Non-pigmented ciliary epithelial cell (primary cell): ENCODE data around the gene PRXL2B.
"Not testable (repeated sequence)": the region's sequence is repeated elsewhere in the genome, so short reads cannot be mapped to it uniquely, and the experiment has no call there.

Source experiments
- DNase-seq: peaks from one replicate; pipeline ENCODE4 v3.0.0-alpha.2; 2010; ENCODE audit warnings: low read depth

The PRXL2B gene

GRCh38 chr1:2550309-2550861 is 36.2 kb upstream of the PRXL2B start:
- DNase-seq: not testable (repeated sequence)

GRCh38 chr1:2551544-2551943 is 35.0 kb upstream of the PRXL2B start:
- not testable (repeated sequence) for DNase-seq

DNA sequence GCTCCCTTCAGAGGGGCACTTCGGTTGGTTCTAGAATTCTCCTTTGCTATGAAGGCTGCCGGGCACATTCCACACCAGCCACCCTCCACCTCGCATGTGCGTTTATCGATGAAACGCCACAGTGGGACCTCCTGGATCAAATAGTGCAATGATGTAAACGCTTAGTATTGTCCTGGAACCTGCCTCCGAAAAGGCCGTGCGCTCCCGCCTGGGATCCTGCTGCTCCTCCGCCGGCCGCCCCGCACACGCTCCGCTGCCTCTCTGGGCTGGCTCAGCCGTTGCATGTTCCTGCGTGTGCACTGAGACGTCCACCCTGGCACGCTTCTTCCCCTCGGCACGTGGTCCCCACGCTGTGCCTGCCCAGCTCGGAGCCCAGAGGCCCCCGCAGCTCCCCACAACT is 34.4 kb upstream of the PRXL2B start:
- DNase-seq: no peak

DNA sequence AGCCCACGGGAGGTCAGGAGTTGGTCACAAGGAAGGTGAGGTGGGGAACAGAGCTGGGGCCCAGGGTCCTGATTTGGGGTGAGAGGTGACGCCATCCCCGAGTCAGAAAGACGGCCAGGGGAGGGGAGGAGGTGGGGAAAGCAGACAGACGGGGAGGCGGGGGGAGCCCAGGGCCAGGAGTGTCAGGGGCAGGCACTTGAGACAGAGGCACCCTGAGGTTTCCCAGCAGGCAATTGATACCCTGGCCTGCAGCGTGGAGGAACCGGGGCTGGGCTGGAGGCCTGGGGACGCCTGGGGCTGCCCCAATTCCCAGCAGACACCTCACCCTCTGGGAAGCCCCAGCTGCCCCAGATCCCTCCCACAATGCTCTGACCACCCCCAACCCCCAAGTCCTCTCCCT is 33.5 kb upstream of the PRXL2B start:
- not testable (repeated sequence) for DNase-seq

GRCh38 chr1:2553871-2554620 is 32.5 kb upstream of the PRXL2B start:
- DNase-seq: no peak

- DNase-seq: no peak
Measured at GRCh38 chr1:2554621-2555387, 31.8 kb upstream of the PRXL2B start.

DNA sequence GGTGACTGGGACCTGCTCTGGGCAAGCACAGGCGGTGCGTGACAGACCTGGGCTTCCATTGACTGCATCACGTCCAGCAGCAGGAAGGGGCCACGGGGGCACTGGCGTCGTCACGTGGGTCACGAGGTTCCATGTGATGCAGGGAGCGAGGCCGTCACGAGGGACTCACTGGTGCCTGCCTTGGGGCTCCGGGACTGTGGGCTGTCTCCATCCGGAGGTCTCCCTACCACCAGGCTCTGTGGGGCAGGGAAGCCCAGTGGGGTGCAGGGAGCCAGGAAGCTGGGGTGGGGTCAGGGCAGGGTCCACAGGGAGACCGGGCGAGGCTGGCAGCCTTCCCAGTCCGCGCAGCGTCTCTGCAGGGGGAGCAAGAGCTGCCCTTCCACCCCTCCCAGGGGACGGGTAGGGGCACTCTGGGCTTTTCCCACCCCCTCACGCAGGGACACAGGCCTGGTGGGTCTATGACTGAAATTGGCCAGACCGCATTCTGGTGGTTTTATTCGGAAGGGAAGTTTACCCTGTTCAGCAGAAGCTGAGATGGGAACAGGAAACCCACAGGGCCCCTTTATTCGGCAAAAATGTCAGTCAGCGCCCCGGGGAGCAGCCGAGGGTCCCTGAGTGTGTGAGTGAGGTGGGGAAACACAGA is 30.8 kb upstream of the PRXL2B start:
- DNase-seq: no peak

DNA sequence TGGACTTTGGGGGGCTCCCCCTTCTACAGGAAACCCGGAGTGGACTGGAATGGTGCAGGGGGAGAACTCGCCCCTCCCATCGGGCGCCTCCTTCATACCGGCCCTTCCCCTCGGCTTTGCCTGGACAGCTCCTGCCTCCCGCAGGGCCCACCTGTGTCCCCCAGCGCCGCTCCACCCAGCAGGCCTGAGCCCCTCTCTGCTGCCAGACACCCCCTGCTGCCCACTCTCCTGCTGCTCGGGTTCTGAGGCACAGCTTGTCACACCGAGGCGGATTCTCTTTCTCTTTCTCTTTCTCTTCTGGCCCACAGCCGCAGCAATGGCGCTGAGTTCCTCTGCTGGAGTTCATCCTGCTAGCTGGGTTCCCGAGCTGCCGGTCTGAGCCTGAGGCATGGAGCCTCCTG is 30.3 kb upstream of the PRXL2B start, which contains the start of gene TNFRSF14:
TSS of gene TNFRSF14 (plus strand) at position 95 of the 401 bp plus-strand sequence. CDS start at position 389, 294 bp downstream.
- DNase-seq: no peak

DNA sequence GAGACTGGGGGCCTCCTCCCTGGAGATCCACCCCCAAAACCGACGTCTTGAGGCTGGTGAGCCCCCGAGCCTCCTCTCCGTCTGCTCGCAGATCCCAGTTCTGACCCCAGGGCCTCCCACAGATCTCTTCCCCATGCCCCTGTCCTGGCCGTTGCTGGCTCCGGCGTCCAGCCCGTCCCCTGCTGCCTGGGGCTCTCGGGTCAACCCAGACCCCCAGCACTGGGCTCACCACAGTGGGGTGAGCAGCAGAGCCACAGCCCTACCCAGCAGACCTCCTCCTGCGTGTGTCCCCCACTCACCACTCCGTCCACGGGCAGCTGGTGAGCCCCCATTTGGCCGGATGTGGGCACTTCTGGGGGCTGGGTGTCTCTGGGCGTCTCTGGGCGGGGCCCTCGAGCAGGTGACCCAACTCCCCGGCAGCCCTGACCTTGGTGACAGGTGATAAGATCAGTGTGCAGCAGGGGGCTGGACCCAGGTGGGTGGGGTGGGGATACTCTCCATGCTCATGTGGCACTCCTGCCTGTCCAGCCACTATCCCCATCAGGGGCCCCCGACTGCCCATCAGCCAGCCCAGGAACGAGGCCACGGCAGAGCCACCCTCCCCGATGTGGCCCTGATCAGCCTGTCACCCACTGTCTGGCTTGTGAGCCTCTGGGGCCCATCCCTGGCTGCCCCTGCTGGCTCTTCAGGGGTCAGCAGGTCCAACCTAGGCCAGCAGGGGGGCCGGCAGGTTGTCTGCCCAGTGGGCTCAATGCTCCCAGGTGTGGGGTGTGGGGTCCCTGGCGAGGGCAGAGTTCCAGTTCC is 29.7 kb upstream of the PRXL2B start:
- no peak for DNase-seq

DNA sequence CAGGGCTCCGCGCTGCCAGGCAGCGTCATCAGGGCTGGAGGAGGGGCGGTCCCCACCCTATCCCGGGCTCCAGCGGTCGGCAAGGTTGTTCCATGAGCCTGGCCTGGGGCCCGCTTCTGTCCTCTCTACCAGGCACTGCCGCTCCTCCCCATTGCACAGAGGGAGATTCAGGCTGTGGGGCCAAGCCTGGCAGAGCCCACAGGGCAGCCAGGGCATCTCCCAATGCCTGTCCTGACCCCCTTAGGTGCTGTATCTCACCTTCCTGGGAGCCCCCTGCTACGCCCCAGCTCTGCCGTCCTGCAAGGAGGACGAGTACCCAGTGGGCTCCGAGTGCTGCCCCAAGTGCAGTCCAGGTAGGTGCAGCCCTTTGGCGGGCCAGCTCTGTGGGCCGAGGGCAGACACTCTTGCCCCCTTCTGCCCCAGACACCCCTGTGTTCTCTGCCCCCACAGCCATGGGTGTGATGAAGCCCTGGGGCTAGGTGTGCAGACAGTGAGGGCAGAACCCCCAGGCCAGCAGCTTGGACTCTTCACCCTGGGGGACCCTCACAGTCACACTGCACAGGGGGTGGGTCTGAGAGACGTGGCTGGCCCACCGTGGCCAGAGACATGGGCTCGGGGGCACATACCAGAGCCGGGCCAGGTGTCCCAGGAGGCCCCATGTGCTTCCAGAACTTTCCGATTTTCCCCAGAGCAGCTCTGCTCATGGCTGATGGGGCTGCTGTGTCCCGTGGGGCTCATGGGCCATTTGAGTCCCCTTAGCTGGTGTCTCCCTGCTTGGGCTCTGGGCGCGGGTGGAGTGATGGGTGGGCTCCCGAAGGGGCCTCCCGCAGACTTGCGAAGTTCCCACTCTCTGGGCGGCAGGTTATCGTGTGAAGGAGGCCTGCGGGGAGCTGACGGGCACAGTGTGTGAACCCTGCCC is 28.8 kb upstream of the PRXL2B start:
- DNase-seq: no peak

GRCh38 chr1:2558420-2558819 is 28.2 kb upstream of the PRXL2B start:
- DNase-seq: no peak

GRCh38 chr1:2558861-2559260 is 27.7 kb upstream of the PRXL2B start:
- no peak for DNase-seq

GRCh38 chr1:2559509-2560298 is 26.9 kb upstream of the PRXL2B start:
- no peak for DNase-seq

DNA sequence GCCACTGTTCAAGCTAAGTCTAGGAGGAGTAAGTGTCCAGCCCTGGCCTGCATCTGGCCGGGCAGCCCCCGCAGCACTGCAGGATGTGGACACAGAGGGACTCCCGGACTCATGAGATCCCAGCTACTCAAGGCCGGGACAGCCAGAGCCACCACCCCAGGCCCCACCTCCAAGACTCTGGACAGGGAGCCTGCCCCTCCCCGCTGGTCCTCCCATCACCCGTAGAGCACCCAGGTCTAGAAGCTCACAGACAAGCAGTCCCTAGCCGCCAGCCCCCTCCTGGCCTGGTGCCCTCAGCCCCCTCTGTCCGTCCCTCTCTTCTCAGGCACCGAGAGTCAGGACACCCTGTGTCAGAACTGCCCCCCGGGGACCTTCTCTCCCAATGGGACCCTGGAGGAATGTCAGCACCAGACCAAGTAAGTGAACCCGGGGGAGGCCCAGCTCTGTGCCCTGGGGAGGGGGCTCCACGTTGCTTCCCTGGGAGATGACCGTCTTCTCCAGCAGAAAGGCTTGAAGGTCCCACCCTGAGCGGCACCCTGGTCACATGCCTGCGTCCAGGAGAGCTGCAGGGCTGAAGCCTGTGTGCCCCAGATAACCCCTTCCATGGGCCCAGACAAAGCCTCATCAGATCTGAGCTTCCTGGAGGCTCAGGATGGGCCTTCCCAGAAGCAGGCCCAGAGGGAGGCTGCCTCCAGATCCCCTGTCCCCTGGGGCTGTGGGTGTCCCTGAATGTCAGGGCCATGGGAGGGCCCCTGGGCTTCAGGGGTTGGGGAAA is 26.1 kb upstream of the PRXL2B start:
- DNase-seq: no peak

DNA sequence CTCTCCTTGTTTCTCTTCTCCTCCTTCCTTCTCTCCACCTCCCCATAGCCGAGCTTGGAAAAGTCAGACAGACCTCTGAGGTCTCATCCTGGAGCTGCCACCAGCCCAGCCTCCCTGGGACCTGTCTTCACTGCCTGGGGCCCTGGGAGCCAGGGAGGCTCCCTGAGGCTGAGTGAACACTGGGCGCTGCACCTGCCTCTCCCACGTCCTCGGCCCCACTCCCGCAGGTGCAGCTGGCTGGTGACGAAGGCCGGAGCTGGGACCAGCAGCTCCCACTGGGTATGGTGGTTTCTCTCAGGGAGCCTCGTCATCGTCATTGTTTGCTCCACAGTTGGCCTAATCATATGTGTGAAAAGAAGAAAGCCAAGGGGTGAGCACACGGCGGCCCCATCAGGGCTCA is 25.1 kb upstream of the PRXL2B start:
- DNase-seq: no peak

- DNase-seq: no peak
Measured at GRCh38 chr1:2561898-2562895, 24.4 kb upstream of the PRXL2B start.

DNA sequence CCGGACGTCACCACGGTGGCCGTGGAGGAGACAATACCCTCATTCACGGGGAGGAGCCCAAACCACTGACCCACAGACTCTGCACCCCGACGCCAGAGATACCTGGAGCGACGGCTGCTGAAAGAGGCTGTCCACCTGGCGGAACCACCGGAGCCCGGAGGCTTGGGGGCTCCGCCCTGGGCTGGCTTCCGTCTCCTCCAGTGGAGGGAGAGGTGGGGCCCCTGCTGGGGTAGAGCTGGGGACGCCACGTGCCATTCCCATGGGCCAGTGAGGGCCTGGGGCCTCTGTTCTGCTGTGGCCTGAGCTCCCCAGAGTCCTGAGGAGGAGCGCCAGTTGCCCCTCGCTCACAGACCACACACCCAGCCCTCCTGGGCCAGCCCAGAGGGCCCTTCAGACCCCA is 23.4 kb upstream of the PRXL2B start:
- no peak for DNase-seq
